Glutamatergic neuron (in vitro differentiated cells): ENCODE data around the gene TACC3. TPM values are rescaled to one million over a fixed set of nuclear protein-coding genes. Genes with fewer than 3 reads are reported as not detected.

Experiments used
- DNase-seq: peaks from one replicate; pipeline ENCODE4 v3.0.0; 2022
- H3K27ac Mint-ChIP-seq: one replicate; pipeline ENCODE4 v1.8.0; 2020; ENCODE audit warnings: mild to moderate bottlenecking, mixed read lengths, inconsistent platforms; ENCODE audit not compliant: unreplicated experiment
- H3K27me3 Mint-ChIP-seq: one replicate; pipeline ENCODE4 v1.8.0; 2020; ENCODE audit warnings: mild to moderate bottlenecking, moderate library complexity, mixed read lengths, inconsistent platforms; ENCODE audit not compliant: unreplicated experiment
- H3K36me3 Mint-ChIP-seq: one replicate; pipeline ENCODE4 v1.8.0; 2020; ENCODE audit warnings: mild to moderate bottlenecking, mixed read lengths, inconsistent platforms; ENCODE audit not compliant: unreplicated experiment
- H3K4me1 Mint-ChIP-seq: one replicate; pipeline ENCODE4 v1.8.0; 2020; ENCODE audit warnings: mild to moderate bottlenecking, low read depth, mixed read lengths, inconsistent platforms; ENCODE audit not compliant: unreplicated experiment
- H3K4me3 Mint-ChIP-seq: one replicate; pipeline ENCODE4 v1.8.0; 2020; ENCODE audit warnings: mild to moderate bottlenecking, mixed read lengths, inconsistent platforms; ENCODE audit not compliant: unreplicated experiment
- H3K9me3 Mint-ChIP-seq: one replicate; pipeline ENCODE4 v1.8.0; 2020; ENCODE audit warnings: mild to moderate bottlenecking, moderate library complexity, mixed read lengths, inconsistent platforms; ENCODE audit not compliant: unreplicated experiment
- total RNA-seq: library from RNA; stranded (reverse); fragmentation: NEBNext Ultra II Directional; extraction: Animal tissue kit (Norgen Biotek cat#: 25700); gene quantifications from one replicate; pipeline ENCODE4 v1.2.1, GENCODE V29; 2021; ENCODE audit not compliant: unreplicated experiment
- TF ChIP-seq, protein P1 (sequence below): fragments of 200-600 bp; sonication (generic); IDR thresholded peaks from one replicate; pipeline ENCODE4 v1.5.0; 2021; ENCODE audit not compliant: partially characterized antibody, unreplicated experiment

TACC3 gene
- total RNA-seq, 1 donor from 2014 or later, result 23.0 TPM

DNA sequence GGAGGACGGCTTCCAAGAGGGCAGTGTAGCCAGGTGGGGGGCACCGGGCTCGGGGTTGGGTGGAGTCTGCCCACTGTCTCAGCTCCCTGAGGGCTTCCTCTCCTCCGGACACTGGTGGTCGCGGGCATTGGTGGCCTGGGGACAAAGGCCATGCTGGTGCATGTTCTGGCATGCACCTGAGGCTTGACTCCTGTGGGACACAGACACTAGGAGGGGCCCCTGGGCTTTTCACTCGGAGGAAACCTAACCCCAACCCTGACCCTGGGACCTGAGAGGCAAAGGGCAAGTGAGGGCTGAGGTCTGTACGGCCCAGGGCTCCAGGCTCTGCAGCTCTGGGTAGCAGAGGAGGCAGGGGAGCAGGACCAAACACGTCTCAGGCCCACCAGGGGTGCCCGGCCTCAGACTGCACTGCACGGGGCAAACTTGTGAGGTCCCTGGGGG, 49.5 kb downstream of the TACC3 start:
- Mint-ChIP-seq H3K4me1 (no peaks in the 10 kb centered on the region), H3K9me3 (no peaks in the 10 kb centered on the region), H3K27me3 (peaks cover 1% of the 10 kb centered on the region), H3K4me3 (no peak overlapping the region), H3K36me3 (no peaks in the 10 kb centered on the region), H3K27ac (no peak overlapping the region)
- TF ChIP-seq, protein P1, sequence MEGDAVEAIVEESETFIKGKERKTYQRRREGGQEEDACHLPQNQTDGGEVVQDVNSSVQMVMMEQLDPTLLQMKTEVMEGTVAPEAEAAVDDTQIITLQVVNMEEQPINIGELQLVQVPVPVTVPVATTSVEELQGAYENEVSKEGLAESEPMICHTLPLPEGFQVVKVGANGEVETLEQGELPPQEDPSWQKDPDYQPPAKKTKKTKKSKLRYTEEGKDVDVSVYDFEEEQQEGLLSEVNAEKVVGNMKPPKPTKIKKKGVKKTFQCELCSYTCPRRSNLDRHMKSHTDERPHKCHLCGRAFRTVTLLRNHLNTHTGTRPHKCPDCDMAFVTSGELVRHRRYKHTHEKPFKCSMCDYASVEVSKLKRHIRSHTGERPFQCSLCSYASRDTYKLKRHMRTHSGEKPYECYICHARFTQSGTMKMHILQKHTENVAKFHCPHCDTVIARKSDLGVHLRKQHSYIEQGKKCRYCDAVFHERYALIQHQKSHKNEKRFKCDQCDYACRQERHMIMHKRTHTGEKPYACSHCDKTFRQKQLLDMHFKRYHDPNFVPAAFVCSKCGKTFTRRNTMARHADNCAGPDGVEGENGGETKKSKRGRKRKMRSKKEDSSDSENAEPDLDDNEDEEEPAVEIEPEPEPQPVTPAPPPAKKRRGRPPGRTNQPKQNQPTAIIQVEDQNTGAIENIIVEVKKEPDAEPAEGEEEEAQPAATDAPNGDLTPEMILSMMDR, result no peak
- no peak for DNase-seq

DNA sequence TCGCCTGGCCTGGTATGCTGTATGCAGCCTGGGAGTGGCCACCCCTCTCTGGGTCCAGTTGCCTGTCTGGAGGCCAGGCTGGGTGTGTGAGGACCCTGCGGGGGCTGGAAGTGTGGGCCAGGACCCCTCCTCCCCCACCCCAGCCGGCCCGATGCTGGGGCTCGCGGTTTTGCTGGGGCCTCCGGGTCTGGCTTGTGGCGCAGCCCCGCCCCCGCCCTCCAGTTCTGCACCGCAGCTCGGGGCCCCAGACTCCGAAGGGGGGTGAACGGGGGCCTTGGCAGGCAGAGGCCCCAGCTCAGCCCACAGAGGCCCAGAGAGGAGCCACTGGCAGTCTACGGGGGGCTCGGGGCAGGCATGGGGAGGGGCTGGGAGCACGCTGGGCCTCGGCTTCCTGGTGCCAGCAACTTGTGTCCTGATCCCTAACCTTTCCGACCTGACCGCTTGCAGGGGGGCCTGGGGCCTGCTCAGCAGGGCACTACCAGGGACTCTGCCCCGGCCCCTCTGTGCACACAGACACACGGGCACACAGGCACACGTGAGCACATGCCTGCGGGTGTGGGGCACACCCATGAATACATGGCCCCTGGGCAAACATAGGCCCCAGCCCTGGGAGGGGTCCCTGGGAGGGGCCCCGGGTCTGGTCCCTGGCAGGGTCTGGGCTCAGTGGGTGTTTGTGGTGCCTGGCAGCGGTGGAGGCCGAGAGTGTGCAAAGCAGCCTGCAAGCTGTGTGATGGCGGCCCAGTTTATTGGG, 50.4 kb downstream of the TACC3 start:
- Mint-ChIP-seq H3K9me3 (no peaks in the 10 kb centered on the region), H3K4me1 (no peaks in the 10 kb centered on the region), H3K36me3 (no peaks in the 10 kb centered on the region), H3K27me3 (peaks cover 1% of the 10 kb centered on the region), H3K4me3 (no peak overlapping the region), H3K27ac (no peak overlapping the region)
- no peak for DNase-seq
- TF ChIP-seq, protein P1, result no peak

DNA sequence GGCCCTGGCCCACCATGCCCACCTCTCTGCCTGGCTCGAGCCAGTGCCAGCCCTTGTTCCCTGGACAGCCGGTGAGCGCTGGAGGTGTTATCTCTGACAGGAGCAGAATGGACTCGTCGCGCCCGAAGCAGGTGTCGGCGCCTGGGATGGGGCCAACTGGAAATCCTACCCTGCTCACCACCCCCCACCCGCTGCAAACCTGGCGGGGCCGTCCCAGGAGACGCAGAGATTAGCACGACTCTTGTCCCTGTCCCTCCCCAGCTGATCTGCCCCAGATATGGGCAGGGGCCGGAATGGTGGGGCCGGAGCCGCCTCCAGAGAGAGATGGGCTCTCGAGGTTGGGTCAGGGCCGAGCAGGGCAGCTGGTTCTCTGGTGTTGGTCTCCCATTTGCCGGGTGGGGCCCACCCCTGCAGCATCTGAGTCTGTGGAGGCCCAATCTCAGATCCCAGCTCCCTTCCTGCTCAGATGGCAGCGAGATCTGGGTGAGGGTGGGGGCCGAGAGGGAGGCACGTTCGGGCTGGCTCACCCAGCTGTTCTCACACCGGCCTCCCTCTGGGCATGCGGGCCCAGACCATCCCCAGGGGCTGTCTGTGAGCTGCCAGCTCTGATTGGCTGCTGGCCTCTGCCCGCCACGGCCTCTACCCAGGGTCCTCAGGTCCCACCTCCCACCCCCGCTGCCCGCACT, 51.7 kb downstream of the TACC3 start:
- peaks cover 1% of the 10 kb centered on the region for H3K27me3 Mint-ChIP-seq
- DNase-seq, result no peak
- TF ChIP-seq, protein P1, result no peak

DNA sequence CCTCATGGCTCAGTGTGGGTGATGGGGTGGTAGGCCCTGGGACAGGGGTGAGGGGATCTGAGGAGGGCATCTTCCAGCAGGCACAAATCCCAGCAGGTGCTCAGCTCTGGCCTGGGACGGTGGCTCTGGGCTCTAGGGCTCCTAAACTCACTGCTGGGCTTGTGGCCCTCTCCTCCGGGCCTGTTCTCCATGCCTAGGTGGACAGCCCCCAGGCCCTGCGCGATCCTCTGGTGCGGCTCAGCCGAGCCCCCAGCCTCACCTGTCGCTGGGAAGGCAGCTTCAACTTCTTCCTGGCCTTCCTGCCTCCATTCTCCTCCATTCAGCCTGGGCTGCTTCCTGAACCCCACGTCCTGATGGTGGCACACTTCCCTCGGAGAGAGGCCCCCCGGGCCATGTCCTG, 52.4 kb downstream of the TACC3 start:
- H3K36me3 Mint-ChIP-seq, result no peaks in the 10 kb centered on the region
- H3K9me3 Mint-ChIP-seq, result no peaks in the 10 kb centered on the region
- H3K27ac Mint-ChIP-seq, result no peak overlapping the region
- TF ChIP-seq, protein P1, result no peak
- H3K4me1 Mint-ChIP-seq, result no peaks in the 10 kb centered on the region
- DNase-seq, result no peak
- H3K27me3 Mint-ChIP-seq, result peaks cover 1% of the 10 kb centered on the region
- H3K4me3 Mint-ChIP-seq, result no peak overlapping the region

More for the DNA sequence above, 51.7 kb downstream of the TACC3 start:
- no peak overlapping the region for H3K4me3 Mint-ChIP-seq
- no peak overlapping the region for H3K27ac Mint-ChIP-seq
- no peaks in the 10 kb centered on the region for H3K9me3 Mint-ChIP-seq
- H3K4me1 Mint-ChIP-seq, result no peaks in the 10 kb centered on the region
- no peaks in the 10 kb centered on the region for H3K36me3 Mint-ChIP-seq
